ENCODE results near the gene SAMD4A.

DNA sequence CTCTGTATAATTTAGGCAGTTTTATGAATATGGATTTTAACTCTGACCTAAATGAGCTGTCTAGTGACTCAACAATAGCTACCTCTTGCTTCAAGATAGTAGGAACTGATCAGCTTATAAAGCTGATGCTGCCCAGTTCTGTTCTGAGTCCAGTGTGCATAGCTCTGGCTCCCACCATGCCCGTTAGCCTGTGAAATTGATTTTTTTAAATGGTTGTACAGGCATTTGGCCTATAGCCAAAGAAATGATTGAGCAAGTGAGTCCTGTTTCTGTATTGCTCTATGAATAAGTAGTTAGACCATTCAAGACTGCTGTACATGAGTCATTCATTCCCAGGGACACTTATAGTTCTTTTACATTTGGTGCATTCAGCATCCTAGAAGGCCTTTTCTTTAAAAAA lies 36.4 kb downstream of the SAMD4A start:
- TF ChIP-seq POLR2A (IDR thresholded peaks at IDR 0.05; ENCODE audit: low read depth, low read length) (no peak), TAF1 (IDR thresholded peaks at IDR 0.05; ENCODE audit: low read depth, low read length) (no peak)

Data from GM12891 (cell line).